22Rv1 (cell line): ENCODE results near the gene KIF26A.

ENCODE experiments used
- ZFX ChIP-seq: fragments of 450-650 bp; IDR thresholded peaks from 2 replicates; pipeline ENCODE4 v1.6.1; 2017; ENCODE audit warnings: antibody characterized with exemption, borderline replicate concordance
- TF ChIP-seq, protein P1 (sequence below): fragments of 450-650 bp; IDR thresholded peaks from 2 replicates; pipeline ENCODE4 v1.5.1; 2017; ENCODE audit warnings: mild to moderate bottlenecking

DNA sequence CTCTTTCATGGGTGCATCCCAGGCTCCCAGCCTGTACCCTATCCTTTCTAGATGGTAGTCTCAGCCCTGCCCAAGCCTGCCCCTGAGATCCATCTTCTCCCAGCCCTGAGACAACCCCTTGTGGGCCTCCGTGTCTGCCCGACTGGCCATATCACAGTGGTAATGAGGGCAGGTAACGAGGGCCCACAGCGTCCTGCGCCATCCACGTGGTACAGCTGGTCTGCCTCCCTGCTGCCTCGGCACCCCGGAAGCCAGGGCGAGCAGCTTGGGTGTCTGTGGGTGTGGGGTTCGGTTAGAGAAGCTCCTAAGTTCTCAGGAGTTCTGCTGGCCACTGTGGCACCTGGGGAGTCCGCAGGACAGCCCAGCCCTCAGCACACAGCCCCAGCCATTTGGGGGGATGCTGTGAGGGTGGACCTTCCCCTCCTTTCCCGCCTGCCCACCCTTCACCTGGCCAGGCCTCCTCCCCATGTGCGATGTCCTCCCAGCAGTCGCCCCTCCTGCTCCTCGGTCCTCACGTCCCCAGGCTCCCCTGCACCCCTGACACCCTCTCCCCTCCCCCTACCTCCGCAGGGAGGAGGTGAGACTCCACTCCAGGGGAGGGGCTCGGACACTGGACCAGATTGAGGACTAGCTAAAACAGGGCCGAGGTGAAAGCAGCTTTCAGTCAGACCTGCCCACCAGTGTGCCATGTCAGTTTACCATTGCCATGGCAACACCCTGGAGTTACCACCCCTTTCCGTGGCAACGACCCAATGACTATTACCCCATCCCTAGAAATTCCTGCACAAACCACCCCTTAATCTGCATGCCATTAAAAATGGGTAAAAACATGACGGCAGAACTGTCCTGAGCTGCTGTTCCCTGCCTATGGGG, 69.0 kb downstream of the KIF26A start:
- TF ChIP-seq, protein P1, sequence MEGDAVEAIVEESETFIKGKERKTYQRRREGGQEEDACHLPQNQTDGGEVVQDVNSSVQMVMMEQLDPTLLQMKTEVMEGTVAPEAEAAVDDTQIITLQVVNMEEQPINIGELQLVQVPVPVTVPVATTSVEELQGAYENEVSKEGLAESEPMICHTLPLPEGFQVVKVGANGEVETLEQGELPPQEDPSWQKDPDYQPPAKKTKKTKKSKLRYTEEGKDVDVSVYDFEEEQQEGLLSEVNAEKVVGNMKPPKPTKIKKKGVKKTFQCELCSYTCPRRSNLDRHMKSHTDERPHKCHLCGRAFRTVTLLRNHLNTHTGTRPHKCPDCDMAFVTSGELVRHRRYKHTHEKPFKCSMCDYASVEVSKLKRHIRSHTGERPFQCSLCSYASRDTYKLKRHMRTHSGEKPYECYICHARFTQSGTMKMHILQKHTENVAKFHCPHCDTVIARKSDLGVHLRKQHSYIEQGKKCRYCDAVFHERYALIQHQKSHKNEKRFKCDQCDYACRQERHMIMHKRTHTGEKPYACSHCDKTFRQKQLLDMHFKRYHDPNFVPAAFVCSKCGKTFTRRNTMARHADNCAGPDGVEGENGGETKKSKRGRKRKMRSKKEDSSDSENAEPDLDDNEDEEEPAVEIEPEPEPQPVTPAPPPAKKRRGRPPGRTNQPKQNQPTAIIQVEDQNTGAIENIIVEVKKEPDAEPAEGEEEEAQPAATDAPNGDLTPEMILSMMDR = no peak
- no peak for TF ChIP-seq ZFX
